GM12891 (cell line): ENCODE data around the gene USP40.

Source experiments
- PAX5 ChIP-seq: IDR thresholded peaks from 2 replicates; pipeline ENCODE4 v1.6.1; 2011; ENCODE audit warnings: low read length, moderate library complexity, mild to moderate bottlenecking; ENCODE audit not compliant: insufficient read depth, severe bottlenecking
- POLR2A ChIP-seq: IDR thresholded peaks from 2 replicates; pipeline ENCODE4 v1.6.1; 2011; ENCODE audit warnings: low read depth, low read length, control low read depth
- POLR2AphosphoS5 ChIP-seq: IDR thresholded peaks from 2 replicates; pipeline ENCODE4 v1.6.1; 2011; ENCODE audit warnings: low read depth, low read length, control low read depth
- TAF1 ChIP-seq: IDR thresholded peaks from 2 replicates; pipeline ENCODE4 v1.6.1; 2011; ENCODE audit warnings: low read depth, low read length, control low read depth

DNA sequence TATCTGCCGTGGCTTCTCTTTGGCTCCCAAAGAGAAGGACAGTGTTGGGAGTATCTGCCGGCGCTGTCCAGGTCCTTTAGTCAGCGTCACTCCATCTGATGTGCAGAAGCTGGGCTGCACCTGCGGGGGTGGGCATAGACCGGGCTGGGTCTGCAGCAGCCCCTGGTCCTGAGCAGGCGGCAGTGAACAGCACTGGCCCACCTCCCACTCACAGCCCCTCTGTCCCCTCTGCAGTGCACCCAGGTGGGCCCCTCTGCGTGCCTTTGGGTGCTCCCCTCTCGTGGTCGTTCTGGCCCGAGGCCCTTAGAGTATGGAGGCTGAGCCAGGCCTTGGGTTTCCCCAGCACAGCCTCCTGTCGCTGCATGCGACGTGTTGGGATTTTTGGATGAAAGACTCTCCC lies 95.7 kb downstream of the USP40 start:
- TF ChIP-seq POLR2AphosphoS5 (no peak), POLR2A (no peak), TAF1 (no peak), PAX5 (no peak)
